SK-N-MC (cell line): ENCODE results near the gene ABCF1.

Experiments used
- DNase-seq: peaks from one replicate; pipeline ENCODE4 v3.0.0-alpha.2; 2011; ENCODE audit warnings: low read depth, low spot score
- H3K27ac ChIP-seq: fragments of 200-600 bp; sonication (generic); 2 replicates; pipeline ENCODE4 v1.5.1; 2016; ENCODE audit warnings: mixed run types
- H3K36me3 ChIP-seq: fragments of 200-600 bp; sonication (generic); 2 replicates; pipeline ENCODE4 v1.6.1; 2017; ENCODE audit warnings: antibody characterized with exemption, low read length, mixed read lengths; ENCODE audit not compliant: insufficient read depth
- H3K4me3 ChIP-seq: fragments of 200-600 bp; sonication (generic); 2 replicates; pipeline ENCODE4 v1.5.1; 2016
- H3K9ac ChIP-seq: fragments of 200-600 bp; sonication (generic); 2 replicates; pipeline ENCODE4 v1.8.0; 2017; ENCODE audit warnings: mixed run types, mixed read lengths; ENCODE audit not compliant: insufficient read length
- H3K9me3 ChIP-seq: fragments of 200-600 bp; sonication (generic); 2 replicates; pipeline ENCODE4 v1.6.1; 2017; ENCODE audit warnings: low read depth, mild to moderate bottlenecking, antibody characterized with exemption, low read length, moderate library complexity, mixed read lengths
- EZH2 ChIP-seq: fragments of 200-600 bp; sonication (generic); IDR thresholded peaks from one replicate; pipeline ENCODE4 v1.6.1; 2017; ENCODE audit warnings: antibody characterized with exemption
- FOXP2 ChIP-seq: optimal IDR thresholded peaks from 2 replicates; pipeline ENCODE3; 2011; ENCODE audit warnings: mild to moderate bottlenecking, moderate library complexity; ENCODE audit not compliant: insufficient read depth; ENCODE audit errors: extremely low read length, control extremely low read depth
- POLR2AphosphoS5 ChIP-seq: IDR thresholded peaks from 2 replicates; pipeline ENCODE4 v1.6.1; 2012; ENCODE audit warnings: mild to moderate bottlenecking, low read depth, low read length, borderline replicate concordance

Gene ABCF1

DNA sequence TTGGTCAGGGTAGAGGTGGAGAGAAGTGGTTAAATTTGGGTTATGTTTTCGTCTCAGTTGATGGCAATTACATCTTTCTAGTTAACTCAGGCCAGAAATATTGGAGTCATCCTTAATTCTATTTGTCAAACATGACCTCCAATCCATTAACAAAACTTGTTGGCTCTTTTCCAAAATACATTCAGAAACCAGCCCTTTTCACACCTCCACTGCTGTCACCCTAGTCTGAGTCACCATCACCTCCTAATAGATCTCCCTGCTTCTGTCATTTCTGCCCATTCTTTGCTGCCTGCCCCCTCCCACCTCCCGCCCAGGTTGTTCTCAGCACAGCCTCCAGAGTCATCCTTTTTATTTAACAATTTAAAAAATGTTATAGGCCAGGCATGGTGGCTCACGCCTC is 3.0 kb upstream of the ABCF1 start:
- Histone ChIP-seq H3K9ac (no peak overlapping the region), H3K4me3 (no peak overlapping the region), H3K27ac (no peak overlapping the region), H3K36me3 (peaks cover 14% of the 10 kb centered on the region), H3K9me3 (no peaks in the 10 kb centered on the region)
- no peak for TF ChIP-seq EZH2
- TF ChIP-seq FOXP2, result no peak
- TF ChIP-seq POLR2AphosphoS5, result no peak
- DNase-seq, result no peak

- peaks cover 22% of the 10 kb centered on the region for H3K36me3 ChIP-seq
- TF ChIP-seq EZH2 (no peak), POLR2AphosphoS5 (no peak), FOXP2 (no peak)
- H3K4me3 ChIP-seq, result peak overlapping the region; percentile 100
- no peak overlapping the region for H3K27ac ChIP-seq
- DNase-seq, result no peak
- H3K9ac ChIP-seq, result peak overlapping the region; percentile 98
- H3K9me3 ChIP-seq, result no peaks in the 10 kb centered on the region
Measured at GRCh38 chr6:30570263-30570662, 979 bp upstream of the ABCF1 start.

DNA sequence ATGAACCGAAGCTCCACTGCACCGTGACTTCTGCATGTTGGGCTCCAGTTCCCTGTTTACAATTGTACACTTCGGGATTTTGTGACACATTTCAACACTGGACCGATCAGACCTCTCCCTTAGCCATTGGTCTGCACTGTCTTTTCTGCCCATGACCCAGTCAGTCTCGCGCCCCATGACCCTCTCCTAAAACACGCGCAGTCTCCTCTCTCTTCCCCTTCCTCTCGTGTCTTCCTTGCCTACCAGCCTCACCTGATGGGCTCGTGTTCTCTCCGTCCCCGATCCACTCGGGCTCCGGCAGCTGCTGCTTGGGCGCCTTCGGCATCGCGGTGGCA is 535 bp upstream of the ABCF1 start:
- TF ChIP-seq POLR2AphosphoS5, result no peak
- no peak for TF ChIP-seq FOXP2
- no peak for TF ChIP-seq EZH2
- no peak overlapping the region for H3K27ac ChIP-seq
- peak overlapping the region; percentile 98 for H3K9ac ChIP-seq
- H3K36me3 ChIP-seq, result peaks cover 26% of the 10 kb centered on the region
- DNase-seq, result no peak
- no peaks in the 10 kb centered on the region for H3K9me3 ChIP-seq
- H3K4me3 ChIP-seq, result peak overlapping the region; percentile 100

DNA sequence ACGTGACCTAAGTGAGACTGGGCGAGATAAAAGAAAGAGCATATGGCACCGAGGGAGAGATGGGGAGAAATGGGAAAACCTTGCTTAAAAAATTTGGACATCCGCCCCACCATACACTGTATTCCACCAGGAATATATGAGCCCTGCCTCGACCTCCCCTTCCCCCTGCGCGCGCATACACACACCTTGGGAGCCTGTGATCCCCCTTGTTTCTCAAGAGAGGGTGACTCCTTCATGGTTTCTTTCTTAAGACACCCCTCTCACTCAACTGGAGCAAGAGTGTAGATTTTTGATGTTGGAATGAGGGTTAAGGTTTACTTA is 480 bp downstream of the ABCF1 start:
- peak overlapping the region; percentile 93; the same call in 1 of the 2 replicates for H3K27ac ChIP-seq
- no peak for TF ChIP-seq EZH2
- TF ChIP-seq POLR2AphosphoS5, result no peak
- no peak for TF ChIP-seq FOXP2
- DNase-seq, result no peak
- peaks cover 30% of the 10 kb centered on the region for H3K36me3 ChIP-seq
- H3K9me3 ChIP-seq, result no peaks in the 10 kb centered on the region
- peak overlapping the region; percentile 100 for H3K4me3 ChIP-seq
- H3K9ac ChIP-seq, result peak overlapping the region; percentile 98

DNA sequence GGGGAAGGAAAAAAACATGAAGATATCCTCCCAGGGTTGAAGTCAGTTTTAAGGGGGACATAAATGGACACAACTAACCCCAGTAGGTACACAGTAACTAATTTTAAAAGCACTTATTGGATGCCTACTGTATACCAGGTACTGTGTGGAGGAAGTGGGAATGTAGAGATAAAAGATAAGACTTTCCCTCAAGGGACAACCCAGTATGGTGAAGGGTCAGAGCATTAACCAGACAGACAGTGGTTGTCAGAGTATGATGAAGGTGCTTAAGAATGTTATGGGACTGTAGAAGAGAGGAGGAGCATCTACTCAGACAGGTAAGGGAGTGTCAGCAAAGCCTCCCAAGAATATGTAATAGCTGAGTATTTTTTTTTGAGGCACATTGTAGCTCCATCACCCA is 906 bp downstream of the ABCF1 start:
- Histone ChIP-seq H3K36me3 (peaks cover 34% of the 10 kb centered on the region), H3K27ac (0 out of 2 replicates have a peak overlapping the region, but pooled peaks have one; percentile 7), H3K9me3 (no peaks in the 10 kb centered on the region), H3K9ac (peak overlapping the region; percentile 98), H3K4me3 (peak overlapping the region; percentile 100)
- no peak for DNase-seq
- no peak for TF ChIP-seq EZH2
- no peak for TF ChIP-seq FOXP2
- no peak for TF ChIP-seq POLR2AphosphoS5

- Histone ChIP-seq H3K9me3 (no peaks in the 10 kb centered on the region), H3K27ac (no peak overlapping the region), H3K9ac (peak overlapping the region; percentile 28), H3K4me3 (peak overlapping the region; percentile 3; the same call in 1 of the 2 replicates), H3K36me3 (peaks cover 44% of the 10 kb centered on the region)
- no peak for DNase-seq
- TF ChIP-seq POLR2AphosphoS5 (no peak), EZH2 (no peak), FOXP2 (no peak)
Measured at GRCh38 chr6:30573113-30573512, 1.9 kb downstream of the ABCF1 start.

- H3K4me3 ChIP-seq, result no peak overlapping the region
Measured at GRCh38 chr6:30578051-30578450, 6.8 kb downstream of the ABCF1 start.

DNA sequence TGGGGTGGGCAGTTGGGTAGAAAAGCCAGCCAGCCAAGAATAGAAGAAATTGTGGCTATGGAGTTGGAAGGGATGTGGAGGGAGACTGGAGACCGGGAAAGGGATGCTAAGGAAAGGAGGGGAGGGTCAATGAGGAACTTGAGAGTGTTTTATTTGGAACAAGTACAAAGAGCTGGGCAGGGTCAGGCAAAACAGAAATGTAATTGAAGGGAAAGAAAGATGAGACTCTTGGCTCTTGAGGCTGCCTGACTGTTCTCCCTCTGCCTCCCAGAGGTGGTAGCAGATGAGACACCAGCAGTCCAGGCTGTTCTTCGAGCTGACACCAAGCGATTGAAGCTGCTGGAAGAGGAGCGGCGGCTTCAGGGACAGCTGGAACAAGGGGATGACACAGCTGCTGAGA is 12.7 kb downstream of the ABCF1 start:
- TF ChIP-seq EZH2 (no peak), POLR2AphosphoS5 (no peak), FOXP2 (no peak)
- peaks cover 95% of the 10 kb centered on the region for H3K36me3 ChIP-seq

More at GRCh38 chr6:30578051-30578450, 6.8 kb downstream of the ABCF1 start:
- no peak overlapping the region for H3K27ac ChIP-seq
- TF ChIP-seq FOXP2 (no peak), POLR2AphosphoS5 (no peak), EZH2 (no peak)
- H3K9ac ChIP-seq, result no peak overlapping the region
- no peaks in the 10 kb centered on the region for H3K9me3 ChIP-seq
- DNase-seq, result no peak
- H3K36me3 ChIP-seq, result peaks cover 78% of the 10 kb centered on the region

GRCh38 chr6:30589754-30590358 is 18.6 kb downstream of the ABCF1 start:
- Histone ChIP-seq H3K36me3 (peaks cover 88% of the 10 kb centered on the region), H3K9ac (no peak overlapping the region), H3K27ac (no peak overlapping the region), H3K4me3 (no peak overlapping the region), H3K9me3 (no peaks in the 10 kb centered on the region)
- no peak for DNase-seq
- TF ChIP-seq FOXP2 (no peak), EZH2 (no peak), POLR2AphosphoS5 (no peak)

More for the DNA sequence above, 12.7 kb downstream of the ABCF1 start:
- Histone ChIP-seq H3K9ac (no peak overlapping the region), H3K9me3 (no peaks in the 10 kb centered on the region), H3K27ac (no peak overlapping the region), H3K4me3 (no peak overlapping the region)
- no peak for DNase-seq
